NCI-H1105 (cell line): ENCODE results near the gene RTL1.

Experiments
- DNase-seq: peaks from one replicate; lab custom pipeline; 2025; lab: John Stamatoyannopoulos, UW

The RTL1 gene

GRCh38 chr14:100866666-100867630 lies 36.6 kb downstream of the RTL1 start:
- DNase-seq, result no peak

DNA sequence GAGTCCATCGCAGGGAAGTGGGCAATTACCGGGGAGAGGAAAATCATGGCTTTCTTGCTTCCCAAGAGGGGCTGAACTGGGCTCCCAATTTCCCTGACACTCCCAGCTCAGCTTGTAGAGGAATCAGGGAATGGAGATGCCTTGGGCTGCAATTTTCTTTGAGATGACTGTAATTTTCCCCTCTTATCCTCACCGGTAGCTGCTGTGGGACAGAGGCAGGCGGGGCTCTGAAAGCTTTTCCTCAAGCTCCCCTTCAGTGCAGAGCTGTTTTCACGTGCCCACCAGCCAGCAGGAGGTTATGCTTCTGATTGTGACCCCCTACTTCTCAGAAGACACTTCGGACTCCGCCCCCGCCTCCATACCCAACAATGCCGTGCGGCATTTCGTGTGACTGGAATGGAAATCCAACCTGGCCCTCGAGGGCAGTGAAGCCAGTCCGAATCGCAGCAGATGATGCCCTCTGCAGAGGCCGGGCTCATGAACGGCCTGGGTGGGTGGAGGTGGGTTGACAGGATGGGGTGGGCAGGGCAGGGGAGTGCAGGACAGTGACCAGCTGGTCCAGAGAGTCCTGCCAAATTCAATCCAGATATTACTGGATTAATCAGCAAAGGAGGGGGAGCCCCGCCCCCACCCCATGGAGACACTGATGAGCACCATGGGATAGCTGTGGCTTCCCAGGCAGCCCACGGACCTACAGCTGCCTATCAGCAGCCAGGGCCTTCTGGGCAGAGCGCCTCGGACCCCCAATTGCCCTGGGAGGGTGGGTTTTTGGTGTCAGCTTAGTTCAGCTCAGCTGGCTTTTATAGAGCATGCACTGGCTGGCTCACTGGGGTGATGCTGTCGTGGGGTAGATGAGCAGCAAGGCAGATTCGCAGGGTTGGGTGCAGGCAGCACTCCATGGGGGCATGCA lies 37.6 kb downstream of the RTL1 start:
- DNase-seq, result no peak

DNA sequence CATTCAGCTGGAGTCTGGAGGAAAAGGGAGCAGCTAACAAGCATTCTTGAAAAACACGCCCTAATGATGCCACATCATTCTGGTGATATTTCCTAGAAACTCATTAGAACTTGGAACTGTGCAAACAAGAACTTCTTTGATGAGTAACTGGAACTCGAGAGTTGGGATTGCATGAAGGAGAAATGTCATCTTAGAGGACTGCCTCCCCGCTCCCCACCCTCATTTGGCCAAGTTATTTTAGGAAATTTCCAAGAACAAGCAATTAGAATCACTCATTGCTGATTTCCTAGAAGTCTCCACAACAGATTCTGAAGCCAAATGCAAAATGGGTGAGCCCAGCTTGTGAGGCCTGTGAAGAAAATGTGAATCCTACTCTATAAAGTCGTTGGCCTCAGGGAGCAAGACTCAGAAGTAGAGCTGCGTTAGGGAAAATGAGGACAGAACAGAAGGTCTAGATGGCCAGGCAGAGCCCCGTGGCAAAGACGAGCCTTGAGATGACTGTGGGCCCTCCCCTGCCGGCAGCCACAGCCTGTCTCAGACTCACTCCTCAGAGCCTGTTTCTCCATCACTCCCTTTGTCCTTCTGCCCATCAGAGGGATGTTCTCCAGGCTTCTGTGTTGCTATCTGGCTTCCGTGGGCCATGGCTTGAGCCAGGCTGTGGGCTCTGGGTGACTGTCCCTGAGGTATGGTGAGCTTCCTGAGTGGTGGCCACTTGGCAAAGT lies 38.4 kb downstream of the RTL1 start:
- no peak for DNase-seq

GRCh38 chr14:100864206-100864605 lies 39.3 kb downstream of the RTL1 start:
- DNase-seq, result no peak

DNA sequence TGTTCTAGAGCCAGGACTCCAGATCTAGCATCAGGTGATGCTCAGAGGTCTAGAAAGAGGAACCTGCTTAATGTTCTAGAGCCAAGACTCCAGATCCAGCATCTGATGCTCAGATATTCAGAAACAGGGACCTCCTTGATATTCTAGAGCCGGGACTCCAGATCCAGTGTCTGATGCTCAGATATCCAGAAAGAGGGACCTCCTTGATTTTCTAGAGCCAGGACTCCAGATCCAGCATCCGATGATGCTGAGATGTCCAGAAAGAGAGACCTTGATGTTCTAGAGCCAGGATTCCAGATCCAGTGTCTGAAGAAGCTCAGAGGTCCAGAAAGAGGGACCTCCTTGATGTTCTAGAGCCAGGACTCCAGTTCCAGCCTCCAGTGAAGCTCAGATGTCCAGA lies 40.7 kb downstream of the RTL1 start:
- no peak for DNase-seq

DNA sequence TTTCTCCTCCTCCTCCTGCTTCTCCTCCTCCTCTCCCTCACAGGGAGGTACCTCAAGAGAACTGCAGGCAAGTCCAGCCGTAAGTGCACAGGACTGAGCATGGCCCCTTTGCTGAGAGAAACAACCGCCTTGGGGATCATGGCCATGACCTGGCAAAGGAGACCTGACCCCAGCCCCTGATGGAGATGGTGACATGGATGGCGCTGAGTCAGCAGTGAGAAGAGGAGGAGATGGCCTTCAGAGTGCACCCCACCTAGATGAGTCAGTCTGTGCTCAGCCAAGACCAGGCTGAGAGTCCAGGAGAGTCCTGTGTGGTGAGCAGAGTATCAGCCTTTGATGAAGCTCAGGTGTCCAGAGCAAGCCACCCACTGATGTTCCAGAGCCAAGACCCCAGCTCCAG lies 41.2 kb downstream of the RTL1 start:
- DNase-seq, result no peak

DNA sequence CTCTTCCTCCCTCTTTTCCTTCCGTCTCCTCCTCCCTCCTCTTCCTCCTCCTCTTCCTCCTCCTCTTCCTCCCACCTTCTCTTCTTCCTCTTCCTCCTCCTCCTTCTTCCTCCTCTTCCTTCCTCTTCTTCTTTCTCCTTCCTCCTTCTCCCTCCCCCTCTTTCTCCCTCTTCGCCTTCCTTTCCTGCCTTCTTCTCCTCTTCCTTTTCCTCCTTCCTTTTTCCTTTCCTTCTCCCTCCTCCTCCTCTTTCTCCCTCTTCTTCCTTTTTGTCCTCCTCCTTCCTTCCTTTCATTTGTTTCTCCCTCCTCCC lies 41.6 kb downstream of the RTL1 start:
- DNase-seq, result no peak

DNA sequence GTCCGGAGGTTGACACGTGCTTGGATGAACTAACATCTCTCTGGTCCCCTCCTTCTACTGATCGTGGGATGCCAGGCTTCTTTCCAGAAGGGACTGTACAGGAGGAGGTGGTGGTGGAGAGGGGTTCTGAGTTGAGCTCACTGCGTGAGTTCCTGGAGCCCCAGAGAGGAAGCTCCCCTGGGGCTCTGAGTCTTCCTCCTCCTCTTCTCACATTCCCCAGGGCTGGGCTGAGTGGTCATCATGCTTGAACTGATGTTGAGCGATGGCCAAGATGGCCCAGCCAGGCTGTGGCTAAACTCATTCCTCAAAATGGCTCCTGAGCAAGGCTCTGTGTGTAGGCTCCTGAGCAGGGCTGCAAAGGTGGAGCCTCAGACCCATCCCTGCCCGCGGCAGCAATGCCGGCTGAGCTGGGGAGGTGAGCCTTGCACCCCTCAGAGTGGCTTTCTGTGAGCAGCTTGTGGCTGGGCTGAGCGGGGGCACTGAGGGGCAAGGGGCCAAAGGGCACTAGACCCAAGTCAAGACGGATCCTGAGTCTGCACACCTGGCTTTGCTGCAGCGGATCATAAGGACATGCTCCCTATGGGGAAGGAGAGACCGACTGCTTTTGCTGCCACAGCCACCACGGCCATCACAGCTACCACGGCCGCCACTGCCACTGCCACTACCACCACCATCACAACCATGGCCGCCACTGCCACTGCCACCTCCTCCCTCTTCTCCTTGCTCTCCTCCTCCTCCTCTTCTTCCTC lies 42.2 kb downstream of the RTL1 start:
- DNase-seq, result no peak

- DNase-seq, result no peak
Observed at GRCh38 chr14:100860556-100861187, 42.9 kb downstream of the RTL1 start.

DNA sequence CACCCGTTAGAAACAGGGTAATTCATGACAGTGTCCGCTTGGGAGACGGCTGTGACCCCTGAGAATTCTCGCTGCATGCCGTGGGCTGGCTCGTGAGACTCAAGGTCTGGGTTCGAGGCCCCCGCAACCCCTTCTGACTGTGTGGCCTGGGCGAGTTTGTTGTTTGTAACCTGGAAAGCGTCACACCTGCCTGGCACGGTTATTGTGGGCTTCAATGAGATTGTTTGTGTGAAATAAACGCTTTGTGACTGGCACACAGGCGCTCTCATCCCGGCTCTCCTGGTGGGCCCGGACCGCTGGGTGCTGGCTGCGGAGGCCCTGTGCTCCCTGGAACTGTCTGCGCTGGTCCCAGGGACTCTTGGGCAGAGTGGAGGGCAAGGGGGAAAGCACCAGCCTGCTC lies 43.7 kb downstream of the RTL1 start:
- DNase-seq, result no peak

GRCh38 chr14:100858838-100859220 lies 44.7 kb downstream of the RTL1 start:
- no peak for DNase-seq

DNA sequence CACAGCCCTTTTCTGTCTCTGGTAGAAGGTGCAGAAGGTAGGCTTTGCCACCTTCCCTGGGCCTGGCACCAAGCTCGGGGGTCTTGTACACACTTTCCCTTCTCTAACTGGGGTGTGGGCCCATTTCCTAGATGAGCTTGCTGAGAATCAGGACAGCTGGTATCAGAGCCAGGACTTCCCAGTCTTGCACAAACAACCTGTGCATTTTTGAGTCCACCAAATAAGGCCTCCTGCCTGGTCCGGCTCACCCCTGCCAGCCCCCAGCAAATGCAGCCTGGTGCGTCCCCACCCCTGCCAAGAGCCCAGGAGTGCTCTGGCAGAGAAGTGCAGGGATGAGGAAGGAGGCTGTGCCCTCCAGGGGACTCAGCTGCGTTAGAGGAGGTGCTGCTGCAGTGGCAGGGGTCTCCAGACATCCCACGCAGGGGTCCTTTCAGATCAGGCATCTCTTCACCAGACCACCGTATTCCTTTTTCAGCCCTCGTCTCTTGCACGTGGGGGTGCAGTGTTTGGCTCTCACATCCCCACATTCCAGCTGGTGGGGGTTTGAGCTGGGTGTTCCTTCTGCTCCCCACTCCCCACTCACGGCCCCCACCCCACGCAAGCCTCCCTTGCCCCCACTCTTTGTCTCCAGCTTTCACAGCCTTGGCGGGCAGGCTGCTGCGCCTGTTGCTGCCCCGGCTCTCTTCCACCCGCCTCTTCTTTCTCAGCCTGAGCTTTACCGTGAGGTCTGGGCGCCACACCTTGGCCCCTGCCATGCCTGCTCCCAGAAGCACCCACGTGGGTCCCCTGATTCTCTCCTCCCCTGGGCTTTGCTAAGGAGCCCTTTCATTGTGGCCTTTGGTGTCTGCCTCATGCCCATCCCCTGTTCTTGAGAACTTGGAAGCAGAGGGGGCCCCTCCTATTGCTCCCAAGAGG lies 45.3 kb downstream of the RTL1 start:
- DNase-seq, result no peak

- no peak for DNase-seq
Observed at GRCh38 chr14:100857233-100857922, 46.1 kb downstream of the RTL1 start.

DNA sequence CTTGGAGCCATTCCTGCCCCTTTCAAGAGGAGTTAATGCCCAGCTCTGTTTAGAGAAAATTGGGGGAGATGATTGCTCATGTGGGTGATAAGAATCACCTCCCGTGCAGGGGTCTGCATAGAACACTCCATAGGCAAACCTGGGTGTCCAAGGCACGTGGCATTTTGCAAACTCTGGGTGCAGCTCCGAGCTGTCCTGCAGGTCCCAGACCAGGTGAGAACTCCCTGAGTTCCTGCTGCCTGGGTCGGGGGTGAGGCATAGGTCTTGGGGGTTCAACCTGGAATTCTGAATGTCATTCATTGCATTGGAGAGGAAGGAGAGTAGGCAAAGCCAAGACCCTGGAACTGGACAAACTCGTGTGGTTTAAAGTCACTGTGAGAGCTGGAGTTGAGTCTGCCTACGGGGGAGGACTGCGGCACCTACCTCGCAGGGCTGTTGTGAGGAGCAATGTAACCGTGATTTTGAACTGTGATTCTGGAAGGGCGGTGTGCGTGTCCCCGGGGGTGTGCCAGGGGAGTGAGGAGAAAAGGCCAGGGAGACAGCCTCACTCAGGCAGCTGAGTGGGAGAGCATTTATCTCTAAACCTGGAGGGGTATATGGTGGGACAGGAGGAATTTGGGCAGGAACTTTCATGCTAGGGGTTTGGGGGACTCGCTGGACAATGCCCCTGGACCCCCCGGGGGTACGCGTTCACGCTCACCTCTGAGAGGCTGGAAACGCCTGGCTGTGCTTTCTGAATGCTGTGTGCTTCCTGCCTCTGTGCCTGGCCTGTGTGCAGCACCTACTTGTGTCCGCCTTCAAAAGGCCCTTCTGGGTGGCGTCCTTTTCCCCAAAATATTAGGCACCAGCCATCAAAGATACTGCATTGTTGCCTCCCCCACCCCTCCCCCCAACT lies 47.2 kb downstream of the RTL1 start:
- no peak for DNase-seq

DNA sequence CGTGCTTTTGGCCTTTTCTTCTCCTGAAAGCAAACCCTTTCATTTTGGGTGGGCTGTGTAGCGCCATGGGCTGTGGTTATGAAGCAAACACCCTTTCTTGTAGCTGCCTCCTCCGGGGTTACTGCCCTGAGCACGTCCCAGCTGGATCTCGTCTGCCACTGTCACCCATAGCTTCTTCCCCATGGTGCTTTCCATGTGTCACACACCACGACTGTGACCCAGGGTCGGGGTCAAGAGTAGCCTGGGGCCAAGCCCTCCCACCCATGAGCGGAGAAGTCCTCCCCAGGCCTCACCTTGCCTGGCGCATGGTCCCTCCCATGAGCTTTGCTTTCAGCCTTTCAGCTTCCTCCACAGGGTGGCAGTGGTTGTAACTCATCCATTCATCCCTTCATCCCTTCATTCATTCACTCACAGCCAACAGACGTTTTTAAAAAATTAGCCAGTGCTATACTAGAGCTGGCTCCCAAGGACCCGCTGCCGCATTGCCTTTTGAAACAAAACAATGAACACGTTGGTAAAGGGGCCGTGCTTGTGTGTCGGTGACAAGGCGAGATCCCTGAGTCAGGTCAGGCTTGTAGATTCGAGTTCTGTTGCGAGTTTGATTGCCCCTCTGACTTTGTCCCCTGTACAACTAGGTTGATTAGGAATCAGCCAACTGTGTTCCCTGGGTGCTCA lies 48.1 kb downstream of the RTL1 start:
- no peak for DNase-seq

- no peak for DNase-seq
Observed at GRCh38 chr14:100854435-100854834, 49.1 kb downstream of the RTL1 start.

- no peak for DNase-seq
Observed at GRCh38 chr14:100851946-100852620, 51.4 kb downstream of the RTL1 start.
